NB4 (cell line): ENCODE measurements around the gene NEUROD4.

ENCODE experiments used
- CTCF ChIP-seq: IDR thresholded peaks from one replicate; pipeline ENCODE4 v1.5.1; 2012; ENCODE audit warnings: low read depth, low read length
- MAX ChIP-seq: IDR thresholded peaks from 2 replicates; pipeline ENCODE4 v1.6.1; 2011; ENCODE audit warnings: low read depth, low read length
- POLR2A ChIP-seq: IDR thresholded peaks from 2 replicates; pipeline ENCODE4 v1.6.1; 2011; ENCODE audit warnings: mild to moderate bottlenecking; ENCODE audit not compliant: insufficient read length; ENCODE audit errors: extremely low read depth

GRCh38 chr12:55061024-55061423, 41.2 kb downstream of the NEUROD4 start:
- TF ChIP-seq MAX (no peak), CTCF (no peak), POLR2A (no peak)
